ENCODE measurements around the gene VANGL2.

The VANGL2 gene

GRCh38 chr1:160404094-160404493 is 3.7 kb downstream of the VANGL2 start:
- no peak for TF ChIP-seq CTCF (IDR thresholded peaks at IDR 0.05; ENCODE audit: low read depth, low read length)
- no peak for DNase-seq (ENCODE audit: low read depth in 2 of 2)
- no peak overlapping the region for H3K4me3 ChIP-seq (replicated peaks in 1 of 2; ENCODE audit: low read depth in 2 of 2, low read length in 2 of 2)

- DNase-seq (ENCODE audit: low read depth in 2 of 2), result no peak
- TF ChIP-seq CTCF (IDR thresholded peaks at IDR 0.05; ENCODE audit: low read depth, low read length), result no peak
- H3K4me3 ChIP-seq (replicated peaks in 1 of 2; ENCODE audit: low read depth in 2 of 2, low read length in 2 of 2), result no peak overlapping the region
Measured at GRCh38 chr1:160405331-160405877, 5.0 kb downstream of the VANGL2 start.

GRCh38 chr1:160406131-160406968 is 6.0 kb downstream of the VANGL2 start:
- no peak for TF ChIP-seq CTCF (IDR thresholded peaks at IDR 0.05; ENCODE audit: low read depth, low read length)
- no peak for DNase-seq (ENCODE audit: low read depth in 2 of 2)
- no peak overlapping the region for H3K4me3 ChIP-seq (replicated peaks in 1 of 2; ENCODE audit: low read depth in 2 of 2, low read length in 2 of 2)

GRCh38 chr1:160407839-160408801 is 7.8 kb downstream of the VANGL2 start:
- DNase-seq (ENCODE audit: low read depth in 2 of 2), result peak in 1 of 2 donors; percentile 11
- no peak for TF ChIP-seq CTCF (IDR thresholded peaks at IDR 0.05; ENCODE audit: low read depth, low read length)
- H3K4me3 ChIP-seq (replicated peaks in 1 of 2; ENCODE audit: low read depth in 2 of 2, low read length in 2 of 2), result no peak overlapping the region

- no peak for DNase-seq (ENCODE audit: low read depth in 2 of 2)
- no peak overlapping the region for H3K4me3 ChIP-seq (replicated peaks in 1 of 2; ENCODE audit: low read depth in 2 of 2, low read length in 2 of 2)
- no peak for TF ChIP-seq CTCF (IDR thresholded peaks at IDR 0.05; ENCODE audit: low read depth, low read length)
Measured at GRCh38 chr1:160408864-160409263, 8.5 kb downstream of the VANGL2 start.

GRCh38 chr1:160409486-160409885 is 9.1 kb downstream of the VANGL2 start:
- no peak for TF ChIP-seq CTCF (IDR thresholded peaks at IDR 0.05; ENCODE audit: low read depth, low read length)
- no peak for DNase-seq (ENCODE audit: low read depth in 2 of 2)

More at GRCh38 chr1:160409486-160409885, 9.1 kb downstream of the VANGL2 start:
- no peak overlapping the region for H3K4me3 ChIP-seq (replicated peaks in 1 of 2; ENCODE audit: low read depth in 2 of 2, low read length in 2 of 2)

Data from cardiac fibroblast (primary cell).